HCT116 (cell line): ENCODE data around the gene ELF3. TPM values are rescaled to one million over a fixed set of nuclear protein-coding genes. Genes with fewer than 3 reads are reported as not detected.
"Not testable (repeated sequence)": the region's sequence is repeated elsewhere in the genome, so short reads cannot be mapped to it uniquely, and the experiment has no call there.

Experiments used
- ATAC-seq: fragments of 200-7000 bp; cut with Tn5 transposase; 2 replicates; pipeline ENCODE4 v1.9.1; 2020; ENCODE audit warnings: mild to moderate bottlenecking, moderate library complexity
- BruUV-seq: library from RNA; stranded (reverse); fragments of 400-500 nt; replicated peaks from 2 replicates; lab custom pipeline; 2021; lab: Mats Ljungman, UMichigan
- CTCF ChIA-PET: fragments of 300-600 bp; sonication (Branson Sonifier 250); formaldehyde crosslinking; loops from one replicate; lab custom pipeline; 2021; ENCODE audit warnings: antibody characterized with exemption; lab: Charles Lee
- POLR2A ChIA-PET: fragments of 300-600, 350-600 bp; sonication (Branson Sonifier 250); formaldehyde crosslinking; loops from one replicate; lab custom pipeline; 2021; ENCODE audit warnings: antibody characterized with exemption; lab: Charles Lee
- RAD21 ChIA-PET, 2 experiments: fragments of 300-600 bp; sonication (Branson Sonifier 250); formaldehyde crosslinking; loops; one replicate each; lab custom pipeline; 2023; ENCODE audit warnings: low total read pairs in 2 of 2; ENCODE audit not compliant: uncharacterized antibody in 2 of 2, unreplicated experiment in 2 of 2, low non-redundant PET in 1 of 2; lab: Charles Lee
- DNase-seq: peaks from one replicate; pipeline ENCODE4 v3.0.0-alpha.2; 2010; ENCODE audit warnings: low read depth, low spot score
- H2AFZ ChIP-seq: fragments of 200-600 bp; shearing (Covaris generic), sonication (generic); 2 replicates; pipeline ENCODE4 v1.6.1; 2017; ENCODE audit warnings: low read depth, mixed run types, mixed read lengths, antibody characterized with exemption, low read length; ENCODE audit not compliant: poor library complexity, severe bottlenecking
- H3K27ac ChIP-seq: 2 replicates; pipeline ENCODE4 v1.5.1; 2012; ENCODE audit warnings: low read depth, low read length
- H3K27me3 ChIP-seq: fragments of 200-600 bp; sonication (generic); 2 replicates; pipeline ENCODE4 v1.6.1; 2016; ENCODE audit warnings: mixed run types, low read length, mixed read lengths; ENCODE audit not compliant: insufficient read depth
- H3K36me3 ChIP-seq, 2 experiments: fragments of 200-500 bp in 1 of 2; fragments of 200-600 bp in 1 of 2; sonication (Bioruptor generic) in 1 of 2; sonication (generic) in 1 of 2; 2 replicates each; pipeline versions ENCODE4 v1.5.1 to v1.6.1; 2014 to 2016; ENCODE audit warnings: low read length in 2 of 2, inconsistent platforms in 1 of 2, mixed read lengths in 1 of 2, mixed run types in 1 of 2; ENCODE audit not compliant: insufficient read depth in 2 of 2, control insufficient read depth in 1 of 2
- H3K4me1 ChIP-seq, 2 experiments: fragments of 200-600 bp in 1 of 2; sonication (generic) in 1 of 2; 2 replicates each; pipeline versions ENCODE4 v1.5.1 to v1.6.1; 2012 to 2017; ENCODE audit warnings: low read length in 2 of 2, inconsistent platforms in 1 of 2, mild to moderate bottlenecking in 1 of 2, mixed read lengths in 1 of 2, mixed run types in 1 of 2, moderate library complexity in 1 of 2; ENCODE audit not compliant: insufficient read depth in 2 of 2, control insufficient read depth in 1 of 2
- H3K4me2 ChIP-seq: fragments of 200-600 bp; sonication (generic); 2 replicates; pipeline ENCODE4 v1.6.1; 2017; ENCODE audit warnings: mixed run types, low read length, mixed read lengths
- H3K4me3 ChIP-seq, 2 experiments: fragments of 200-600 bp in 1 of 2; sonication (generic) in 1 of 2; replicated peaks in 1 of 2; 2 replicates each; pipeline ENCODE4 v1.5.1; 2011 to 2016; ENCODE audit warnings: low read length in 2 of 2, control low read depth in 1 of 2, low read depth in 1 of 2, mild to moderate bottlenecking in 1 of 2, mixed read lengths in 1 of 2, mixed run types in 1 of 2
- H3K79me2 ChIP-seq: fragments of 200-600 bp; sonication (generic); 2 replicates; pipeline ENCODE4 v1.6.1; 2017; ENCODE audit warnings: mild to moderate bottlenecking, mixed run types, low read length, moderate library complexity, mixed read lengths; ENCODE audit not compliant: insufficient read depth
- H3K9ac ChIP-seq: fragments of 200-600 bp; sonication (generic); 2 replicates; pipeline ENCODE4 v1.6.1; 2016; ENCODE audit warnings: low read length, mixed read lengths
- H3K9me2 ChIP-seq: fragments of 200-600 bp; sonication (generic), shearing (Covaris generic); 2 replicates; pipeline ENCODE4 v1.6.1; 2017; ENCODE audit warnings: mixed run types, mild to moderate bottlenecking, moderate library complexity; ENCODE audit not compliant: insufficient read depth
- H3K9me3 ChIP-seq, 2 experiments: fragments of 200-500 bp in 1 of 2; fragments of 200-600 bp in 1 of 2; sonication (Bioruptor generic) in 1 of 2; sonication (generic) in 1 of 2; 2 replicates each; pipeline ENCODE4 v1.6.1; 2014 to 2017; ENCODE audit warnings: low read length in 2 of 2, mixed read lengths in 2 of 2, inconsistent platforms in 1 of 2, low read depth in 1 of 2, mild to moderate bottlenecking in 1 of 2, mixed run types in 1 of 2, moderate library complexity in 1 of 2; ENCODE audit not compliant: control insufficient read depth in 1 of 2, insufficient read depth in 1 of 2
- H4K20me1 ChIP-seq: fragments of 200-600 bp; sonication (generic), shearing (Covaris generic); 2 replicates; pipeline ENCODE4 v1.6.1; 2017; ENCODE audit warnings: mixed run types, mild to moderate bottlenecking, moderate library complexity; ENCODE audit not compliant: insufficient read depth
- intact Hi-C: fragments of 100-400 bp; cut with micrococcal nuclease; formaldehyde crosslinking; loops from 2 replicates; pipeline ENCODE4 v1.10.0; 2022
- microRNA-seq: library from miRNA; unstranded; fragments of <30 nt; microRNA quantifications from one replicate; pipeline ENCODE4, GENCODE V29; 2016; ENCODE audit warnings: borderline number of aligned reads
- total RNA-seq: library from RNA; stranded (reverse); gene quantifications from one replicate; pipeline ENCODE4 v1.2.1, GENCODE V29; 2021; ENCODE audit not compliant: unreplicated experiment

The ELF3 gene
- total RNA-seq, 1 experiment from 2014 or later, result 200 TPM

- Histone ChIP-seq H3K4me1 (peaks cover 26 to 48% of the 10 kb centered on the region in 2 experiments), H3K27ac (peak overlapping the region; percentile 39; the same call in 1 of the 2 replicates), H2AFZ (peak overlapping the region; percentile 11), H3K4me2 (peak overlapping the region; percentile 57)
- H3K4me3 ChIP-seq, BruUV-seq, H3K9ac ChIP-seq, H4K20me1 ChIP-seq, H3K9me3 ChIP-seq, DNase-seq, H3K36me3 ChIP-seq, H3K27me3 ChIP-seq, intact Hi-C loops, ATAC-seq, H3K79me2 ChIP-seq, CTCF ChIA-PET, H3K9me2 ChIP-seq: not testable (repeated sequence)
- POLR2A ChIA-PET, result interaction anchor here (0.7 to 0.9 kb wide), 3 partner anchors 18 to 55 kb away, joined by 3 to 4 read pairs (median 3); partner anchors contain the start of gene ELF3
- RAD21 ChIA-PET, result interaction anchor here in 1 of 2 experiments (1.3 kb wide), 1 partner anchor 30 kb away, joined by 3 read pairs; no protein-coding TSS in a partner anchor
Observed at GRCh38 chr1:202064889-202065312, 54.5 kb downstream of the ELF3 start.

Small RNA genes lying within 50 kb of the gene (microRNA-seq; reads per million reads assigned to microRNA genes)
- gene MIR6740, result not detected

Other genes starting within 250 kb of the ELF3 start
- 80.6 TPM for gene IPO9, start 181.4 kb upstream of the ELF3 start, total RNA-seq
- 15.2 TPM for gene SHISA4, start 121.7 kb upstream of the ELF3 start, total RNA-seq
- gene LMOD1, start 64.0 kb upstream of the ELF3 start, total RNA-seq, result 0.12 TPM
- 100 TPM for gene TIMM17A, start 55.1 kb upstream of the ELF3 start, total RNA-seq
- gene RNPEP, start 27.9 kb upstream of the ELF3 start, total RNA-seq, result 85.9 TPM
- gene GPR37L1, start 112.3 kb downstream of the ELF3 start, total RNA-seq, result 0.10 TPM
- gene ARL8A, start 134.2 kb downstream of the ELF3 start, total RNA-seq, result 45.6 TPM
- gene PTPN7, start 150.0 kb downstream of the ELF3 start, total RNA-seq, result 0.76 TPM
- gene LGR6, start 183.2 kb downstream of the ELF3 start, total RNA-seq, result 0.20 TPM